A673 (cell line): Measurements from ENCODE around the gene ZNF778. TPM values are rescaled to one million over a fixed set of nuclear protein-coding genes. Genes with fewer than 3 reads are reported as not detected.

Experiments used
- BruUV-seq: library from RNA; stranded (reverse); fragments of 400-500 nt; replicated peaks from 2 replicates; lab custom pipeline; 2021; lab: Mats Ljungman, UMichigan
- CTCF ChIA-PET: fragments of 300-600 bp; sonication (Branson Sonifier 250); formaldehyde crosslinking; loops from one replicate; lab custom pipeline; 2022; ENCODE audit warnings: antibody characterized with exemption; lab: Charles Lee
- POLR2A ChIA-PET: fragments of 300-600 bp; sonication (Branson Sonifier 250); formaldehyde crosslinking; loops from one replicate; lab custom pipeline; 2022; ENCODE audit warnings: antibody characterized with exemption; ENCODE audit not compliant: low non-redundant PET; lab: Charles Lee
- DNase-seq: peaks from one replicate; pipeline ENCODE4 v3.0.0-alpha.2; 2015; ENCODE audit warnings: low spot score
- H3K27ac ChIP-seq: fragments of 200-600 bp; sonication (generic); 2 replicates; pipeline ENCODE4 v1.5.1; 2016; ENCODE audit warnings: mixed run types, low read depth, mild to moderate bottlenecking, mixed read lengths, antibody characterized with exemption, low read length; ENCODE audit not compliant: poor library complexity, severe bottlenecking
- H3K27me3 ChIP-seq: fragments of 200-600 bp; sonication (generic); replicated peaks from 2 replicates; pipeline ENCODE4 v1.6.1; 2017; ENCODE audit warnings: mixed run types, low read depth, mild to moderate bottlenecking, mixed read lengths, antibody characterized with exemption, low read length; ENCODE audit not compliant: insufficient read depth, poor library complexity
- H3K36me3 ChIP-seq: fragments of 200-600 bp; sonication (generic); 2 replicates; pipeline ENCODE4 v1.6.1; 2016; ENCODE audit warnings: mixed run types, mild to moderate bottlenecking, mixed read lengths, antibody characterized with exemption, low read length; ENCODE audit not compliant: insufficient read depth, poor library complexity, severe bottlenecking
- H3K4me1 ChIP-seq: fragments of 200-600 bp; sonication (generic); 2 replicates; pipeline ENCODE4 v1.6.1; 2017; ENCODE audit warnings: mixed run types, mild to moderate bottlenecking, mixed read lengths, antibody characterized with exemption, low read length; ENCODE audit not compliant: insufficient read depth, poor library complexity, severe bottlenecking
- H3K4me3 ChIP-seq: fragments of 200-600 bp; sonication (generic); 2 replicates; pipeline ENCODE4 v1.5.1; 2016; ENCODE audit warnings: low read depth, mixed run types, mild to moderate bottlenecking, mixed read lengths, low read length; ENCODE audit not compliant: poor library complexity, severe bottlenecking
- H3K9me3 ChIP-seq: fragments of 200-600 bp; sonication (generic); 2 replicates; pipeline ENCODE4 v1.6.1; 2016; ENCODE audit warnings: mixed run types, low read depth, mild to moderate bottlenecking, mixed read lengths, antibody characterized with exemption, low read length; ENCODE audit not compliant: poor library complexity, severe bottlenecking
- CTCF ChIP-seq: fragments of 300-800, 200-600 bp; sonication (generic); conservative IDR thresholded peaks from 2 replicates; pipeline ENCODE4 v1.5.1; 2017; ENCODE audit warnings: low read depth, mild to moderate bottlenecking, antibody characterized with exemption, low read length, moderate library complexity, mixed read lengths
- EZH2 ChIP-seq: fragments of 200-600 bp; sonication (generic); IDR thresholded peaks from 2 replicates; pipeline ENCODE4 v1.6.1; 2017; ENCODE audit warnings: borderline replicate concordance, low read depth, mild to moderate bottlenecking, mixed read lengths, antibody characterized with exemption, low read length; ENCODE audit not compliant: poor library complexity, severe bottlenecking
- intact Hi-C: fragments of 100-400 bp; cut with micrococcal nuclease; formaldehyde crosslinking; loops from one replicate; pipeline ENCODE4 v1.10.0; 2022; ENCODE audit not compliant: unreplicated experiment
- total RNA-seq: library from RNA; stranded (reverse); gene quantifications from 2 replicates; pipeline ENCODE4 v1.2.3, GENCODE V29; 2021

ZNF778 gene
- total RNA-seq, 1 experiment from 2014 or later, result 14.0 TPM

- Histone ChIP-seq H3K4me1 (peaks cover 9% of the 10 kb centered on the region), H3K9me3 (no peaks in the 10 kb centered on the region), H3K36me3 (no peaks in the 10 kb centered on the region), H3K4me3 (no peak overlapping the region), H3K27ac (no peak overlapping the region), H3K27me3 (peaks cover 5% of the 10 kb centered on the region)
- intact Hi-C loops, result no loop called here
- ChIA-PET CTCF (no interaction called here), POLR2A (no interaction called here)
- TF ChIP-seq CTCF (no peak), EZH2 (no peak)
- no TSS peak for BruUV-seq
- DNase-seq, result no peak
These were observed 36.2 kb downstream of the ZNF778 start for GRCh38 chr16:89253548-89254287.

GRCh38 chr16:89256651-89257254 lies 39.2 kb downstream of the ZNF778 start:
- BruUV-seq, result no TSS peak
- Histone ChIP-seq H3K4me1 (peaks cover 9% of the 10 kb centered on the region), H3K4me3 (peak overlapping the region; percentile 46), H3K36me3 (no peaks in the 10 kb centered on the region), H3K27ac (no peak overlapping the region), H3K27me3 (peaks cover 5% of the 10 kb centered on the region), H3K9me3 (no peaks in the 10 kb centered on the region)
- peak; percentile 76 for DNase-seq
- intact Hi-C loops, result no loop called here
- POLR2A ChIA-PET, result no interaction called here
- CTCF ChIA-PET, result no interaction called here
- TF ChIP-seq EZH2, result no peak
- no peak for TF ChIP-seq CTCF

- peak overlapping the region; percentile 46 for H3K4me3 ChIP-seq
These were observed 39.8 kb downstream of the ZNF778 start for GRCh38 chr16:89257281-89257731.

More at GRCh38 chr16:89257281-89257731, 39.8 kb downstream of the ZNF778 start:
- no peaks in the 10 kb centered on the region for H3K9me3 ChIP-seq
- H3K36me3 ChIP-seq, result no peaks in the 10 kb centered on the region
- H3K4me1 ChIP-seq, result peaks cover 9% of the 10 kb centered on the region
- DNase-seq, result peak; percentile 33
- ChIA-PET CTCF (no interaction called here), POLR2A (no interaction called here)
- TF ChIP-seq EZH2 (no peak), CTCF (0 out of 2 replicates have a peak, but pooled peaks have one; percentile 11)
- intact Hi-C loops, result no loop called here
- BruUV-seq, result no TSS peak
- H3K27ac ChIP-seq, result no peak overlapping the region
- peaks cover 5% of the 10 kb centered on the region for H3K27me3 ChIP-seq
